GM12872 (cell line): Measurements from ENCODE around the gene KANK2.

Source experiments
- CTCF ChIP-seq: IDR thresholded peaks from 3 replicates; pipeline ENCODE4 v1.5.1; 2011; ENCODE audit warnings: low read depth, mild to moderate bottlenecking, low read length, moderate library complexity; ENCODE audit not compliant: insufficient read depth

KANK2 gene

GRCh38 chr19:11138601-11139300, 58.6 kb downstream of the KANK2 start:
- TF ChIP-seq CTCF: no peak

GRCh38 chr19:11137542-11138384, 59.6 kb downstream of the KANK2 start:
- peak; percentile 89 for TF ChIP-seq CTCF

GRCh38 chr19:11136400-11137101, 60.8 kb downstream of the KANK2 start:
- no peak for TF ChIP-seq CTCF

- no peak for TF ChIP-seq CTCF
Observed at GRCh38 chr19:11131471-11131870, 65.9 kb downstream of the KANK2 start.

GRCh38 chr19:11130824-11131455, 66.4 kb downstream of the KANK2 start:
- TF ChIP-seq CTCF: peak; percentile 98

GRCh38 chr19:11127905-11128304, 69.4 kb downstream of the KANK2 start:
- TF ChIP-seq CTCF: no peak
